H1 (cell line): Measurements from ENCODE around the gene CRADD. TPM values are rescaled to one million over a fixed set of nuclear protein-coding genes. Genes with fewer than 3 reads are reported as not detected.

Experiments
- CTCF ChIA-PET: fragments of 300-600 bp; sonication (Branson Sonifier 250); formaldehyde crosslinking; loops from one replicate; lab custom pipeline; 2021; ENCODE audit not compliant: partially characterized antibody; lab: Charles Lee
- POLR2A ChIA-PET: fragments of 300-600 bp; sonication (Branson Sonifier 250); formaldehyde crosslinking; loops from one replicate; lab custom pipeline; 2021; ENCODE audit warnings: inconsistent platforms; ENCODE audit not compliant: partially characterized antibody; lab: Charles Lee
- DNase-seq, 2 experiments: peaks; one replicate each; pipeline versions ENCODE4 v3.0.0 to v3.0.0-alpha.2; 2010 to 2022; ENCODE audit warnings: low spot score in 2 of 2, low read depth in 1 of 2, mixed read lengths in 1 of 2
- FAIRE-seq: peaks from 2 replicates; lab custom pipeline; 2011; peaks lifted over from hg19 to GRCh38; lab: Jason Lieb, UNC
- H2AFZ ChIP-seq: 2 replicates; pipeline ENCODE4 v1.8.1; 2012; ENCODE audit warnings: low read length, inconsistent platforms
- H2AK5ac ChIP-seq: 2 replicates; pipeline ENCODE4 v1.6.1; 2013; ENCODE audit warnings: low read depth, low read length
- H2BK120ac ChIP-seq: replicated peaks from 2 replicates; pipeline ENCODE3; 2013; ENCODE audit warnings: low read depth, low read length, inconsistent platforms
- H2BK12ac ChIP-seq: 2 replicates; pipeline ENCODE4 v1.6.1; 2013; ENCODE audit warnings: low read depth, low read length
- H2BK15ac ChIP-seq: 2 replicates; pipeline ENCODE4 v1.6.1; 2013; ENCODE audit warnings: low read length
- H2BK20ac ChIP-seq: 2 replicates; pipeline ENCODE4 v1.6.1; 2013; ENCODE audit warnings: low read length
- H2BK5ac ChIP-seq: 2 replicates; pipeline ENCODE4 v1.6.1; 2013; ENCODE audit warnings: low read depth, low read length
- H3K14ac ChIP-seq: 2 replicates; pipeline ENCODE4 v1.6.1; 2013; ENCODE audit warnings: inconsistent platforms; ENCODE audit not compliant: insufficient read length
- H3K18ac ChIP-seq: 2 replicates; pipeline ENCODE4 v1.6.1; 2013; ENCODE audit warnings: low read length; ENCODE audit errors: extremely low read depth
- H3K23ac ChIP-seq: 2 replicates; pipeline ENCODE4 v1.6.1; 2013; ENCODE audit warnings: inconsistent platforms; ENCODE audit not compliant: insufficient read length
- H3K23me2 ChIP-seq: 2 replicates; pipeline ENCODE4 v1.6.1; 2013; ENCODE audit warnings: low read depth, low read length
- H3K27ac ChIP-seq: 2 replicates; pipeline ENCODE4 v1.6.1; 2011; ENCODE audit warnings: low read depth, low read length, inconsistent platforms
- H3K27me3 ChIP-seq, 4 experiments: replicated peaks in 1 of 4; 1 replicate in 1 of 4; 2 replicates in 3 of 4; pipeline versions ENCODE4 v1.6.1 to v1.8.1; 2011 to 2013; ENCODE audit warnings: low read length in 3 of 4, mild to moderate bottlenecking in 3 of 4, inconsistent platforms in 2 of 4, mixed read lengths in 2 of 4, moderate library complexity in 1 of 4; ENCODE audit not compliant: control insufficient read depth in 3 of 4, insufficient read depth in 3 of 4; ENCODE audit errors: extremely low read depth in 1 of 4
- H3K36me3 ChIP-seq, 4 experiments: 2 replicates each; pipeline versions ENCODE4 v1.6.1 to v1.8.1; 2011 to 2013; ENCODE audit warnings: mild to moderate bottlenecking in 4 of 4, low read length in 3 of 4, moderate library complexity in 2 of 4, control low read depth in 1 of 4, inconsistent platforms in 1 of 4; ENCODE audit not compliant: insufficient read depth in 4 of 4, control insufficient read depth in 2 of 4
- H3K4ac ChIP-seq: replicated peaks from 2 replicates; pipeline ENCODE3; 2013; ENCODE audit warnings: low read length, low read depth, mixed read lengths, inconsistent platforms; ENCODE audit not compliant: insufficient read length
- H3K4me1 ChIP-seq, 4 experiments: replicated peaks in 1 of 4; 1 replicate in 1 of 4; 2 replicates in 3 of 4; pipeline versions ENCODE4 v1.6.1 to v1.8.1; 2011 to 2013; ENCODE audit warnings: low read length in 3 of 4, inconsistent platforms in 2 of 4, mixed read lengths in 1 of 4; ENCODE audit not compliant: insufficient read depth in 4 of 4, control insufficient read depth in 3 of 4
- H3K4me2 ChIP-seq, 2 experiments: 2 replicates each; pipeline versions ENCODE4 v1.6.1 to v1.8.1; 2011 to 2013; ENCODE audit warnings: low read depth in 2 of 2, low read length in 2 of 2, control low read depth in 1 of 2, inconsistent platforms in 1 of 2, mild to moderate bottlenecking in 1 of 2; ENCODE audit not compliant: insufficient read depth in 1 of 2
- H3K4me3 ChIP-seq, 4 experiments: fragments of 200-600, 300-600 bp in 1 of 4; sonication (generic), shearing (Covaris generic), sonication (Bioruptor Twin) in 1 of 4; 2 replicates each; pipeline versions ENCODE4 v1.5.1 to v1.8.1; 2011 to 2016; ENCODE audit warnings: low read length in 4 of 4, low read depth in 3 of 4, control low read depth in 2 of 4, inconsistent platforms in 2 of 4, mild to moderate bottlenecking in 2 of 4, mixed read lengths in 1 of 4, moderate library complexity in 1 of 4; ENCODE audit not compliant: insufficient read depth in 2 of 4; ENCODE audit errors: extremely low read depth in 1 of 4
- H3K56ac ChIP-seq: replicated peaks from 2 replicates; pipeline ENCODE3; 2013; ENCODE audit warnings: low read depth, mild to moderate bottlenecking, mixed read lengths, low read length, inconsistent platforms; ENCODE audit not compliant: insufficient read length
- H3K79me1 ChIP-seq: 2 replicates; pipeline ENCODE4 v1.6.1; 2013; ENCODE audit warnings: low read depth, low read length, control low read depth
- H3K79me2 ChIP-seq, 2 experiments: 2 replicates each; pipeline versions ENCODE4 v1.6.1 to v1.8.1; 2012 to 2013; ENCODE audit warnings: low read length in 2 of 2, mild to moderate bottlenecking in 2 of 2, inconsistent platforms in 1 of 2; ENCODE audit not compliant: insufficient read depth in 2 of 2, control insufficient read depth in 1 of 2
- H3K9ac ChIP-seq, 4 experiments: replicated peaks in 1 of 4; 1 replicate in 1 of 4; 2 replicates in 3 of 4; pipeline versions ENCODE4 v1.6.1 to v1.8.1; 2011 to 2013; ENCODE audit warnings: low read depth in 3 of 4, low read length in 3 of 4, control low read depth in 2 of 4, mild to moderate bottlenecking in 2 of 4, moderate library complexity in 2 of 4, inconsistent platforms in 1 of 4; ENCODE audit errors: extremely low read depth in 1 of 4
- H3K9me3 ChIP-seq, 2 experiments: 2 replicates each; pipeline versions ENCODE4 v1.6.1 to v1.8.1; 2012 to 2013; ENCODE audit warnings: mild to moderate bottlenecking in 2 of 2, moderate library complexity in 2 of 2, control low read depth in 1 of 2, inconsistent platforms in 1 of 2, low read depth in 1 of 2, low read length in 1 of 2, mixed read lengths in 1 of 2; ENCODE audit not compliant: insufficient read depth in 2 of 2
- H4K20me1 ChIP-seq, 2 experiments: replicated peaks in 1 of 2; 2 replicates each; pipeline versions ENCODE3 to v1.8.1; 2011 to 2013; ENCODE audit warnings: inconsistent platforms in 2 of 2, low read length in 2 of 2, mild to moderate bottlenecking in 1 of 2; ENCODE audit not compliant: insufficient read depth in 2 of 2, control insufficient read depth in 1 of 2
- H4K5ac ChIP-seq: 2 replicates; pipeline ENCODE4 v1.6.1; 2013; ENCODE audit warnings: low read length, low read depth, mixed read lengths, inconsistent platforms; ENCODE audit not compliant: insufficient read length
- H4K8ac ChIP-seq: 2 replicates; pipeline ENCODE4 v1.8.0; 2013; ENCODE audit warnings: mild to moderate bottlenecking, moderate library complexity, low read length, inconsistent platforms; ENCODE audit not compliant: insufficient read depth; ENCODE audit errors: extremely low read depth
- H4K91ac ChIP-seq: replicated peaks from 2 replicates; pipeline ENCODE3; 2013; ENCODE audit warnings: low read length, mixed read lengths, inconsistent platforms; ENCODE audit not compliant: insufficient read length
- CBX5 ChIP-seq: fragments of 300-800, 300-1000 bp; sonication (generic); IDR thresholded peaks from 2 replicates; pipeline ENCODE4 v1.7.1; 2016; ENCODE audit warnings: antibody characterized with exemption, low read length, low read depth
- CEBPB ChIP-seq: IDR thresholded peaks from 2 replicates; pipeline ENCODE4 v1.6.1; 2012; ENCODE audit warnings: low read depth, low read length
- EZH2 ChIP-seq: fragments of 200-600 bp; sonication (generic); IDR thresholded peaks from 2 replicates; pipeline ENCODE4 v1.7.1; 2012; ENCODE audit warnings: low read depth, mild to moderate bottlenecking, moderate library complexity, low read length, inconsistent platforms; ENCODE audit not compliant: severe bottlenecking
- POLR2A ChIP-seq, 2 experiments: IDR thresholded peaks; 1 replicate in 1 of 2; 2 replicates in 1 of 2; pipeline ENCODE4 v1.6.1; 2011; ENCODE audit warnings: low read depth in 2 of 2, low read length in 2 of 2, mild to moderate bottlenecking in 2 of 2; ENCODE audit errors: control extremely low read depth in 1 of 2
- POLR2AphosphoS5 ChIP-seq: IDR thresholded peaks from 2 replicates; pipeline ENCODE4 v1.6.1; 2011; ENCODE audit warnings: low read depth, low read length
- POU5F1 ChIP-seq: IDR thresholded peaks from 2 replicates; pipeline ENCODE4 v1.6.1; 2011; ENCODE audit warnings: low read depth, mild to moderate bottlenecking, low read length, moderate library complexity
- RNF2 ChIP-seq: fragments of 200-900, 300-1000 bp; sonication (generic); IDR thresholded peaks from 2 replicates; pipeline ENCODE4 v1.7.1; 2016; ENCODE audit warnings: borderline replicate concordance, low read depth, mild to moderate bottlenecking, antibody characterized with exemption, low read length; ENCODE audit not compliant: poor library complexity, severe bottlenecking; ENCODE audit errors: missing control alignments
- SIRT6 ChIP-seq: IDR thresholded peaks from one replicate; pipeline ENCODE4 v1.7.1; 2012; ENCODE audit warnings: low read length, inconsistent platforms
- SUZ12 ChIP-seq: fragments of 200-600 bp; sonication (generic); IDR thresholded peaks from 2 replicates; pipeline ENCODE4 v1.6.1; 2012; ENCODE audit warnings: mild to moderate bottlenecking, inconsistent platforms, low read length, moderate library complexity, mixed read lengths
- TEAD4 ChIP-seq: IDR thresholded peaks from 2 replicates; pipeline ENCODE4 v1.6.1; 2012; ENCODE audit warnings: low read depth, low read length, inconsistent platforms, mixed read lengths
- YY1 ChIP-seq: IDR thresholded peaks from 2 replicates; pipeline ENCODE4 v1.6.1; 2011; ENCODE audit warnings: low read depth, mild to moderate bottlenecking, low read length
- WGBS, 2 experiments: shearing (Covaris generic) in 1 of 2; methylation state at CpG; one replicate each; pipeline versions ENCODE4 v1.1.6 to v1.1.7; 2013 to 2015; ENCODE audit warnings: low lambda C conversion rate in 2 of 2, mixed read lengths in 2 of 2, inconsistent platforms in 1 of 2, low coverage in 1 of 2, missing lambda C conversion rate in 1 of 2; ENCODE audit not compliant: insufficient replicate concordance in 2 of 2, insufficient coverage in 1 of 2, insufficient read length in 1 of 2; ENCODE audit errors: extremely low coverage in 1 of 2, missing lambda C conversion rate in 1 of 2; 5-methylcytosine and 5-hydroxymethylcytosine counted together
- polyA plus RNA-seq, 7 experiments: library from polyadenylated mRNA; depleted of rRNA in 3 of 7; stranded (reverse) in 5 of 7; unstranded in 2 of 7; fragments of >200 nt in 5 of 7; fragments of 200-250 nt in 2 of 7; gene quantifications; 1 replicate in 5 of 7; 2 replicates in 1 of 7; 4 replicates in 1 of 7; pipeline versions ENCODE4 v1.2.1 to v1.2.3, GENCODE V29; 2011 to 2013; ENCODE audit warnings: missing spikeins in 2 of 7, mixed read lengths in 2 of 7
- total RNA-seq: library from RNA; stranded (reverse); fragmentation: NEBNext Ultra II Directional; extraction: Animal tissue kit (Norgen Biotek cat#: 25700); gene quantifications from 2 replicates; pipeline ENCODE4 v1.2.1, GENCODE V29; 2021
- TF ChIP-seq, protein P1 (sequence below): IDR thresholded peaks from 2 replicates; pipeline ENCODE4 v1.6.1; 2011; ENCODE audit warnings: low read depth, mild to moderate bottlenecking, low read length; ENCODE audit not compliant: insufficient read depth
- TF ChIP-seq, protein P2 (sequence below): IDR thresholded peaks from 2 replicates; pipeline ENCODE4 v1.6.1; 2012; ENCODE audit warnings: inconsistent platforms

CRADD gene
- total and polyA plus RNA-seq, 2 of the 8 experiments (the other 6 are each of a cell fraction or from before 2014, with no cell fraction given), result 8.1 to 15.4 TPM

- Histone ChIP-seq H3K23me2 (no peaks in the 10 kb centered on the region), H4K20me1 (no peaks in the 10 kb centered on the region), H2BK15ac (no peak overlapping the region), H3K4me3 (no peak overlapping the region), H2AK5ac (no peak overlapping the region), H3K79me1 (no peaks in the 10 kb centered on the region), H3K56ac (no peak overlapping the region), H3K4me1 (no peaks in the 10 kb centered on the region; a peak in 3 of 7 replicates), H3K9me3 (peaks cover 3 to 4% of the 10 kb centered on the region in 2 experiments; a peak in 2 of 4 replicates), H4K8ac (no peak overlapping the region), H3K9ac (no peak overlapping the region), H3K27me3 (no peaks in the 10 kb centered on the region), H3K4ac (no peak overlapping the region), H3K23ac (no peak overlapping the region), H2BK20ac (no peak overlapping the region), H2BK5ac (no peak overlapping the region), H3K14ac (no peak overlapping the region), H3K36me3 (peaks cover 0 to 3% (median 0%) of the 10 kb centered on the region in 4 experiments; a peak in 1 of 8 replicates), H2BK12ac (no peak overlapping the region), H2BK120ac (no peak overlapping the region), H3K79me2 (no peaks in the 10 kb centered on the region), H3K18ac (no peak overlapping the region), H4K91ac (no peak overlapping the region), H2AFZ (no peak overlapping the region), H3K4me2 (no peak overlapping the region), H3K27ac (no peak overlapping the region), H4K5ac (no peak overlapping the region)
- CTCF ChIA-PET, result interaction anchor here (1.1 to 2.6 kb wide), 5 partner anchors 9 to 343 kb away, joined by 4 to 7 read pairs (median 5); no protein-coding TSS in a partner anchor
- DNase-seq, result no peak
- FAIRE-seq, result no peak
- POLR2A ChIA-PET, result interaction anchor here (1.6 kb wide), 1 partner anchor 8 kb away, joined by 3 read pairs; no protein-coding TSS in a partner anchor
- 100% methylated on average over 1 of the region's 1 CpG; no CpG with 5 or more reads in 1 of the 2 experiments for WGBS, 2 experiments
- TF ChIP-seq POLR2A (IDR thresholded peaks at IDR 0.05; ENCODE audit: control extremely low read depth in 1 of 2, low read depth in 2 of 2, low read length in 2 of 2), result no peak
- TF ChIP-seq SIRT6, result no peak
- TF ChIP-seq, protein P1, sequence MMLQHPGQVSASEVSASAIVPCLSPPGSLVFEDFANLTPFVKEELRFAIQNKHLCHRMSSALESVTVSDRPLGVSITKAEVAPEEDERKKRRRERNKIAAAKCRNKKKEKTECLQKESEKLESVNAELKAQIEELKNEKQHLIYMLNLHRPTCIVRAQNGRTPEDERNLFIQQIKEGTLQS, result no peak
- no peak for TF ChIP-seq SUZ12
- no peak for TF ChIP-seq CEBPB
- TF ChIP-seq RNF2, result no peak
- TF ChIP-seq POU5F1, result no peak
- TF ChIP-seq TEAD4, result no peak
- no peak for TF ChIP-seq CBX5
- no peak for TF ChIP-seq EZH2
- no peak for TF ChIP-seq YY1
- TF ChIP-seq, protein P2, sequence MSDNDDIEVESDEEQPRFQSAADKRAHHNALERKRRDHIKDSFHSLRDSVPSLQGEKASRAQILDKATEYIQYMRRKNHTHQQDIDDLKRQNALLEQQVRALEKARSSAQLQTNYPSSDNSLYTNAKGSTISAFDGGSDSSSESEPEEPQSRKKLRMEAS, result no peak
- no peak for TF ChIP-seq POLR2AphosphoS5
Observed at GRCh38 chr12:93758801-93759373, 81.7 kb downstream of the CRADD start.
